Fibroblast of pulmonary artery (primary cell): Measurements from ENCODE around the gene CACNB3.

ENCODE experiments used
- DNase-seq: peaks from one replicate; pipeline ENCODE4 v3.0.0-alpha.2; 2010; ENCODE audit warnings: low read depth
- H3K4me3 ChIP-seq: replicated peaks from 2 replicates; pipeline ENCODE4 v1.5.1; 2011; ENCODE audit warnings: low read depth, mild to moderate bottlenecking, control low read depth, low read length, moderate library complexity
- CTCF ChIP-seq: IDR thresholded peaks from 2 replicates; pipeline ENCODE4 v1.5.1; 2011; ENCODE audit warnings: mild to moderate bottlenecking, control low read depth, low read length, inconsistent platforms; ENCODE audit errors: missing control alignments

CACNB3 gene

GRCh38 chr12:48813465-48814261 lies 4.6 kb upstream of the CACNB3 start:
- H3K4me3 ChIP-seq = peak overlapping the region; percentile 85

DNA sequence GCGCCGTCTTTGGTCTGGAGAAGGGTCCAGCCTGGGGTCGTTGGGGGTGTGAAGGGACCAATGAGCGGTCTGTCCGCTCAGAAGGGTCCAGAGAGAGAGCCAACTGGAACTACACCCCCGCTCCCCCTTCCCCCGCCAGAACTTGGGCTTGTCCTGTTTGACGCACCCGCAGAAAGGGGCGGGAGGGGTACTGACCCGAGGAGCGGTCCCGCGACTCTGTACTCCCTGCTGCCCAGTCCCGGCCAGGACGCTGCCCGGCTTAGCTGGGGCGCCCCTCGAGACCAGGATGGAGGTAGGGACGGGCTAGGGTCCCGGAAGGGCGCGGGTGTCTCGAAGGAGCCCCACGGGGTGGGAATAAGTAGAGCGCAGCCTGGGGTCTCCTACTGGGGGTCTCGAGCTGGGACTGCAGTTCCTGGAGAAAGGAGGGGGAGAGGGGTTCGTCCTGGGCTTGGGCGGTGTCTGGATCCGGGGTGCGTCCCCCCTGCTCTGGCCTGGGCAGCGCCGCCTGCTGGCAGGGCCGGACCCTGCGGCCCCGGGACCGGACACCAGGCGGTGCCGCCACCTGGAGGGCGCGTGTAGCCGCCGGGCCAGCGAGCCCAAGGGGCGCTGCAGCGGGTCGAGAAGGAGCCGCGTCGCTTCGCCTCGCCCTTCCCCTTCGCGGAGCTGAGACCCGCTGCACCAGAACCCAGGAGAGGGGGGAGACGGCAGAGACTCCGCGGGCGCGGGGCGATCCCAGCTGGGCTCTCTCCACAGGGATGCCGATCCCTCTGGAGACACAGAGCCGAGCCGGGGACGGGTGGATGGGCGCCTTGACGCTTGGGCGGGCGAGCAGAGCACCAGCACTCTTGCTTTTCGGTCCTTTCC lies 3.8 kb upstream of the CACNB3 start:
- peak; percentile 79 for DNase-seq
- peak; percentile 65 for TF ChIP-seq CTCF
- H3K4me3 ChIP-seq = peak overlapping the region; percentile 85

More at GRCh38 chr12:48813465-48814261, 4.6 kb upstream of the CACNB3 start:
- no peak for TF ChIP-seq CTCF
- peak; percentile 23 for DNase-seq

DNA sequence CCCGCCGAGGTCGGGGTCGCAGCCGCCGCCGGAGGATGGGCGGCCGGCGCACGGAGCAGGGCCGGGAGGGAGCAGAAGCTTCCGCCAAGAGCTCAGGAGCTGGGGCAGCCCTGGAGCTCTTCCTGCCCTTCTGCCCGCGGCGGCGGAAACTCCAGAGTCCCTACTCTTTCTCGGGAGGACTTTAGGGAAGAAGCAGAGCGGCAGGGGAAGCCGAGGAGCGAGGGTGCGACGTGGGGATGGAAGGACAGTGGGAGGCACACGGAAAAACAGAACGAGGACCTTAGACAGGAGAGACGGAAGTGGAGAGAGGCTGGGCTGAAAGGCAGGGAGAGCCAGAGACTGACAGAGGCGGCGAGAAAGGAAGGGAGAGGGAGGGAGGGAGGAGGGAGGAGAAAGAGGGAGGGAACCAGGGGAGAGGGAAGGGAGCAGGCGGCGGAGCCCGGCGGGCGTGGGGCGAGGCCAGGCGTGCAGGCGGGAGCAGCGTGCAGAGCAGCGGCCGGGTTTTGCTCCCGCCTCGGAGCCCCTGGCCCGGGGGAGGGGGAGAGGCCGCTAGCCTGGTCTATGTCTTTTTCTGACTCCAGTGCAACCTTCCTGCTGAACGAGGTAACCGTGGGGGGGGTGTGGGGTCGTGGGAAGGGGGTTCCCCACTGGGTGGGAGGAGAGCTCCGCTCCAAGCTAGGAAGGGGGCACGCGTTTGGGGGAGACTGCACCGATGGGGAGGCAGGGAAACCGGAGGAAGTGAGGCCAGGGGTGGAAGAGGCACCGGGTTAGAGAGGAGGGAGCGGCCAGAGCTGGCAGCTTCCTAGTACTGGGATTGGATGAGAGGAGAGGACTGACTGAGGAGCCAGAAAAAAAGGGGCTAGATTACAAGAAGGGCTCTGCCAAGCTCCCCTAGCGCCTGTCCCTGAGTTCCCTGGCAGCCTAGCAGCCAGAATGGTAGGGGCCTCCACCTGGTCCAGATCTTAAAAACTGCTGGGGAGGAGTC lies 2.9 kb upstream of the CACNB3 start:
- peak overlapping the region; percentile 85 for H3K4me3 ChIP-seq
- DNase-seq = peak; percentile 85
- no peak for TF ChIP-seq CTCF

DNA sequence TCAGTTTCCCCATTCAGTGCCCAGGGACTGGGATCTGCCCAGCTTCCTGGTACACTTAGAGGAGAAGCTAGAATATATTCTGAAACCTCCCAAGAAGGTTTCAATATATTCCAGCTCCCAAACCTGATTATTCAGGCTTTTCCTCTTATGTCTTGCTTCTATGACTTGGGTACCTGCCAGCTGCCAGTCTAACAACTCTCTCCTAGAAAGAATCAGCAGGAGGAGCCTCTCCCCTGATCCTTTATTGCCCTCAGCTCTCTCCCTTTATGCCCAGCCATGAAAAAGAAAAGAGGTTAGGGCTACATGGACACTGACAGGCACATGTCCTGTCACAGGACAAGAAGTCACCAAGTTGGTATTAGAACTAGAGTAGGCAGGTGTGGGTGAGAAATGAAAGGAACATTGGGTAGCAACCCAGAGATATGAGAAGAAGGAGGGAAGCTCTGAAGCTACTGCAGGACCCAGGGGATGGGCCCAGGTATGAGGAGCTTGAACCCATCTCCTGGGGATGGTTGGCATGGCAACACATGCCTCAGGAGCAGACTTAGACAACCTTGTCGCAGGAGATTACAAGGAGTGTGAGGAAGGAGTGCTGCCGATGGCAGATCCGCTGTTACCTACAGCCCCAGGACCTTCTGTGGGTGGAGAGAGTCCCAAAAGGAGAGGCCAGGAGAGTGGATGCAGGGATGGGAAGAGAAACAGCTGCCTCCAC lies 2.0 kb upstream of the CACNB3 start:
- no peak for DNase-seq
- H3K4me3 ChIP-seq = peak overlapping the region; percentile 85
- TF ChIP-seq CTCF = no peak

GRCh38 chr12:48818831-48819590 lies 715 bp downstream of the CACNB3 start:
- no peak for DNase-seq
- H3K4me3 ChIP-seq = peak overlapping the region; percentile 69
- TF ChIP-seq CTCF = no peak
